Measurements from ENCODE around the gene CCDC154.
"Not testable (repeated sequence)": the region's sequence is repeated elsewhere in the genome, so short reads cannot be mapped to it uniquely, and the experiment has no call there.

Gene CCDC154

DNA sequence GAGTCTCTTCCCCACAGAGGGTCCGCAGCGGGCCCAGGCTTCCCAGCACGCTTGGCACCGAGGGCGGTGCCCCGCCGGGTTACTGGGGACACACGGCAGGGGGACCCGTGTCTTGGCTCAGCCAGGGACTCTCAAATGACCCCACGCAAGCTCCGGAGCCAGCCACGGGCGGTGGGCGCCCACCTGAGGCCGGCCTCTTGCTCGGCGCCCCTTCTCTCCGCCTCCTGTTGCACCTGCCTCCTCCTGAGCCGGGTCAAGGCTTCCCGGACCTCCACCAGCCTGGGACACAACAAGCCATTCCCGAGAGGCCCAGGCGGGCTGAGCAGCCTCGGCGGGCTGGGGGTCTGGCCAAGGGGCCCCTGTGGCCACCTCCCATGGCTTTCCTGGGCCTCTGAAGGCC, 1.7 kb downstream of the CCDC154 start:
- in situ Hi-C loops (cut with HindIII; ENCODE audit: low pct_ligation_motif_present, low sequenced_read_pairs), result no loop called here

DNA sequence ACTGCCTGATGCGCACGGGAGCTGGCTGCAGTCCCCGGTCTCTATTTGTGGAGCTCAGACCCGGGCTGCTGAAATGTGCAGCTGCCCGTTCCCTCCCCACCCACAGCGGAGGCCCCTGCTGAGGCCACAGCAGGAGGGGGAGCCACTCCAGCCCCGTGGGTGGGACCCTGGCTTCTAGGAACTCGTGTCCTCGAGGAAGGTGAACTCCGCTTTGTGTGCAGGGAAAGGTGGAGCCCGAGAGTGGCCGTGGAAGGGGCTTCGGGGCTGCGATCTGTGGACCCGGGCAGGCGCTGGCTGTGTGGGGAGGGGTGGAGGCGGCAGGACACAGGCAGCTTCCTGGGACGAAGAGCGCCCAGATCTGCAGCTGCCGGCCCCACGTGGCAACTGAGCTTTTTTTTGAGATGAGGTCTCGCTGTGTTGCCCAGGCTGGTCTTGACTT, 2.9 kb downstream of the CCDC154 start:
- in situ Hi-C loops (cut with HindIII; ENCODE audit: low pct_ligation_motif_present, low sequenced_read_pairs), result no loop called here
- TF ChIP-seq, protein P1, sequence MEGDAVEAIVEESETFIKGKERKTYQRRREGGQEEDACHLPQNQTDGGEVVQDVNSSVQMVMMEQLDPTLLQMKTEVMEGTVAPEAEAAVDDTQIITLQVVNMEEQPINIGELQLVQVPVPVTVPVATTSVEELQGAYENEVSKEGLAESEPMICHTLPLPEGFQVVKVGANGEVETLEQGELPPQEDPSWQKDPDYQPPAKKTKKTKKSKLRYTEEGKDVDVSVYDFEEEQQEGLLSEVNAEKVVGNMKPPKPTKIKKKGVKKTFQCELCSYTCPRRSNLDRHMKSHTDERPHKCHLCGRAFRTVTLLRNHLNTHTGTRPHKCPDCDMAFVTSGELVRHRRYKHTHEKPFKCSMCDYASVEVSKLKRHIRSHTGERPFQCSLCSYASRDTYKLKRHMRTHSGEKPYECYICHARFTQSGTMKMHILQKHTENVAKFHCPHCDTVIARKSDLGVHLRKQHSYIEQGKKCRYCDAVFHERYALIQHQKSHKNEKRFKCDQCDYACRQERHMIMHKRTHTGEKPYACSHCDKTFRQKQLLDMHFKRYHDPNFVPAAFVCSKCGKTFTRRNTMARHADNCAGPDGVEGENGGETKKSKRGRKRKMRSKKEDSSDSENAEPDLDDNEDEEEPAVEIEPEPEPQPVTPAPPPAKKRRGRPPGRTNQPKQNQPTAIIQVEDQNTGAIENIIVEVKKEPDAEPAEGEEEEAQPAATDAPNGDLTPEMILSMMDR (IDR thresholded peaks at IDR 0.05; ENCODE audit: low read depth, low read length, missing control alignments), result no peak
- no peak for DNase-seq
- Histone ChIP-seq H3K27ac (no peak overlapping the region), H3K4me3 (ENCODE audit: low read depth, low read length) (no peak overlapping the region), H3K27me3 (replicated peaks) (no peaks in the 10 kb centered on the region), H3K36me3 (replicated peaks) (peaks cover 8% of the 10 kb centered on the region)

More for the DNA sequence above, 1.7 kb downstream of the CCDC154 start:
- Histone ChIP-seq H3K27me3 (replicated peaks) (no peaks in the 10 kb centered on the region), H3K27ac (no peak overlapping the region), H3K36me3 (replicated peaks) (peaks cover 13% of the 10 kb centered on the region), H3K4me3 (ENCODE audit: low read depth, low read length) (no peak overlapping the region)
- TF ChIP-seq, protein P1 (IDR thresholded peaks at IDR 0.05; ENCODE audit: low read depth, low read length, missing control alignments), result no peak
- DNase-seq, result no peak

DNA sequence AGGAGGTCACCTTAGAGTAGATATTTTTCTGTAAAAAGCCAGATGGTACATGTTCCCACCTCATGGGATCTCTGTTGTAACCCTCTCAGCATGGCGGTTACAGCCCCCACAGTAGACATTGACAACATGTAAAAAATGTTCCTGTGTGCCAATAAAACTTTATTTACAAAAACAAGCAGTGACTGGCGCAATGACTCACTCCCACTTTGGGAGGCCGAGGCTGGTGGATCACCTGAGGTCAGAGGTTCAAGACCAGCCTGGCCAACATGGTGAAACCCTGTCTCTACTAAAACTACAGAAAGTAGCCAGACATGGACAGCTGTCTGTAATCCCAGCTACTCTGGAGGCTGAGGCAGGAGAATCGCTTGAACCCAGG, 4.7 kb downstream of the CCDC154 start:
- DNase-seq; in situ Hi-C loops (cut with HindIII; ENCODE audit: low pct_ligation_motif_present, low sequenced_read_pairs); H3K4me3 ChIP-seq (ENCODE audit: low read depth, low read length); H3K36me3 ChIP-seq (replicated peaks); H3K27ac ChIP-seq; H3K27me3 ChIP-seq (replicated peaks): not testable (repeated sequence)

DNA sequence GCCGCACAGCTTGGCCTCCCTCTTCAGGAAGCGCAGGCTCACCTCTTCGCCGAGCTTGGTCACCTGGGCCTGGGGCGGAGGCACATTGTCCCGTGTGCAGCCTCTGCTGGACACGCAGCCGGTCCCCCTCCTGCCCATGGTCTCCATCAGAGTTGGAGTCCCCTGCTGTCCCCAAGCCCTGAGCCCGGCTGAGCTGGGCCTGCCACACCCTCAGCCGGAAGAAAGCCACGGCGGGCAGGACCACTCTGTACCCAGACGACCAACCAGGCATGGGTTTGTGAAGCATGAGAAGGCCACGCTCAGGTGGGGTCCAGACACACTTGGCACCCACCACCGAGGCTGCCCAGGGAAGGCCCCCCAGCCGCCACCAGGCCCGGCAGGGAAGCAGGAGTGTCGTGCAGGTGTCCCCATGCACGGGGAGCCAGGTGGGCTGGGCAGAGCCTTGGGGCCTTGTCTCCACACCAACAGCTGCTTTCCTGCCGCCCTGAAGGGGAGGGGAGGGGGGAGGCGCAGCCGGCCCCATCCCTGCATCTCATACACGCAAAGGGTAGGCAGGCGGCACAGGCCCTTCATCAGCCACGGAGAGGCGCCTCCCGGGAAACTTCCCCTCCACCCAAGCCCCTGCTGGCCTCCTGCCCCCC, 5.2 kb downstream of the CCDC154 start:
- in situ Hi-C loops (cut with HindIII; ENCODE audit: low pct_ligation_motif_present, low sequenced_read_pairs), result no loop called here
- TF ChIP-seq, protein P1 (IDR thresholded peaks at IDR 0.05; ENCODE audit: low read depth, low read length, missing control alignments), result no peak

DNA sequence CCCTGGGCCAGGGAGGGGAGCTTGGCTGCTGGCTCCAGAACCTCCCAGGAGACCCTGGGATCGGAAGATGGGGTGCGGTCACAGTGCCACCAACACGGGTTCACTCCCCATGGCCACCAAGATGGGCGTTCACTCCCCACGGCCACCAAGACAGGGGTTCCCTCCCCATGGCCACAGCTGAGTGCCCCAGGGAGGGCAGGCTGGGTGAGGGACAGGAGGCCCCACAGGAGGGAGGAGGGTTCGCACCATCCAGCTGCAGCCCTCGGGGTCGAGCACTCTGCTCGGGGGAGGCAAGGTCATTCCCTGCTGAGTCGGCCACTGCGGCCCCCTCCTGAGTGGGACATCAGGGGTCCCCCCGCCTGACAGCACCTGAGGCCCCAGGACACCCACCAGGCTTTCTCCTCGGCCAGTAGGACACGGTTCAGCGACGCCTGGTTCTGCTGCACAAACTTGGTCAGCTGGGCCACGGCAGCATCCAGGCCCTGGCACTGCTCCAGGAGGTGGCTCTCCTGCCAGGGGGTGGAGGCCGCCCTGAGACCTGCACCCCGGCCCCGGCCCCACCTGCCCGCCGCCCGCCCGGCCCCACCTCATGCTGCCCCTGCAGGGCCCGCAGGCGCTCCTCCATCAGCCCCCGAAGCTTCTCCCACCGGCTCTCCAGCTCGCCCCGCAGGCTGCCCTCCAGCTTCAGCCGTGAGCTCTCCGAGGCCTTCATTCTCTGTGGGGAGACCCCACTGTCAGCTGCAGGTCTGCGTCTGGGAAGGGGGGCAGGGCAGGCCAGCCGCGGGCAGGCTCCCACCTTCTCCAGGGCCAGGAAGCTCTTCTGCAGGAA, 5.9 kb downstream of the CCDC154 start:
- no peak overlapping the region for H3K4me3 ChIP-seq (ENCODE audit: low read depth, low read length)
- peaks cover under 1% of the 10 kb centered on the region for H3K27me3 ChIP-seq (replicated peaks)
- no peaks in the 10 kb centered on the region for H3K36me3 ChIP-seq (replicated peaks)
- in situ Hi-C loops (cut with HindIII; ENCODE audit: low pct_ligation_motif_present, low sequenced_read_pairs), result no loop called here
- no peak for DNase-seq
- TF ChIP-seq, protein P1 (IDR thresholded peaks at IDR 0.05; ENCODE audit: low read depth, low read length, missing control alignments), result no peak
- no peak overlapping the region for H3K27ac ChIP-seq

More for the DNA sequence above, 5.2 kb downstream of the CCDC154 start:
- H3K27ac ChIP-seq, result no peak overlapping the region
- no peak for DNase-seq
- H3K36me3 ChIP-seq (replicated peaks), result no peaks in the 10 kb centered on the region
- no peaks in the 10 kb centered on the region for H3K27me3 ChIP-seq (replicated peaks)
- no peak overlapping the region for H3K4me3 ChIP-seq (ENCODE audit: low read depth, low read length)

DNA sequence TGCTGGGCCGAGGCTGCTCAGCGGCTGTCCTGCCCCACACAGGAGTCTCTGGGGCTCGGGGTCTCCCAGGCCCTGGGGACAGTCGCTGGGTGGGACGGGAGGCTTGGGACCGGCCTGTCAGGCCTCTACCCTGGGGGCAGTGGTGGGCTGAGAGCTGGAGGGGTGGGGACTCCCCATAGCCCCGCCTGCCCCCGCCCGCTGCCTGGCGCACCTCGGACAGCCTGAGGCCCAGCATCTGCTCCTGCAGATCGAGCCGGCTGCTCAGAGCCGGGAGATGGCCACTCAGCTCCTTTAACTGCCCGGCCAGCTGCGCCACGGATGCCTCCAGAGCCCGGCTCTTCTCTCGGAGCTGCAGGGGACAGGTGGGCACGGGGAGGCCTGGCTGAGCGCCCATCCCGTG, 6.8 kb downstream of the CCDC154 start:
- no peak for DNase-seq
- in situ Hi-C loops (cut with HindIII; ENCODE audit: low pct_ligation_motif_present, low sequenced_read_pairs), result no loop called here
- peaks cover 3% of the 10 kb centered on the region for H3K27me3 ChIP-seq (replicated peaks)
- TF ChIP-seq, protein P1 (IDR thresholded peaks at IDR 0.05; ENCODE audit: low read depth, low read length, missing control alignments), result no peak
- no peak overlapping the region for H3K27ac ChIP-seq
- H3K4me3 ChIP-seq (ENCODE audit: low read depth, low read length), result no peak overlapping the region
- H3K36me3 ChIP-seq (replicated peaks), result no peaks in the 10 kb centered on the region
